Mesendoderm (in vitro differentiated cells): ENCODE data around the gene TRIM37.

Source experiments
- DNase-seq: peaks from one replicate; pipeline ENCODE4 v3.0.0; 2013
- H2AK5ac ChIP-seq: 2 replicates; pipeline ENCODE4 v1.6.1; 2013; ENCODE audit warnings: low read length, inconsistent platforms
- H2BK120ac ChIP-seq: 2 replicates; pipeline ENCODE4 v1.6.1; 2013; ENCODE audit warnings: low read depth, mild to moderate bottlenecking, low read length, moderate library complexity, mixed read lengths
- H2BK15ac ChIP-seq: replicated peaks from 2 replicates; pipeline ENCODE4 v1.6.1; 2013; ENCODE audit warnings: low read depth, mild to moderate bottlenecking, moderate library complexity
- H2BK5ac ChIP-seq: 2 replicates; pipeline ENCODE4 v1.6.1; 2013; ENCODE audit warnings: low read length, inconsistent platforms
- H3K18ac ChIP-seq: 2 replicates; pipeline ENCODE4 v1.6.1; 2013; ENCODE audit warnings: mild to moderate bottlenecking, low read length, mixed read lengths
- H3K23ac ChIP-seq: one replicate; pipeline ENCODE4 v1.6.1; 2013; ENCODE audit warnings: low read length
- H3K27ac ChIP-seq: 2 replicates; pipeline ENCODE4 v1.5.1; 2013; ENCODE audit warnings: low read depth, mild to moderate bottlenecking, inconsistent platforms, low read length, moderate library complexity
- H3K27me3 ChIP-seq: 2 replicates; pipeline ENCODE4 v1.6.1; 2013; ENCODE audit warnings: low read length, control low read depth, mild to moderate bottlenecking, inconsistent platforms; ENCODE audit not compliant: insufficient read depth, poor library complexity
- H3K36me3 ChIP-seq: 2 replicates; pipeline ENCODE4 v1.6.1; 2013; ENCODE audit warnings: low read length, inconsistent platforms; ENCODE audit not compliant: control insufficient read depth, insufficient read depth
- H3K4ac ChIP-seq: one replicate; pipeline ENCODE4 v1.6.1; 2013; ENCODE audit warnings: low read depth, mild to moderate bottlenecking, low read length, moderate library complexity
- H3K4me1 ChIP-seq: 2 replicates; pipeline ENCODE4 v1.6.1; 2013; ENCODE audit warnings: low read depth, low read length, inconsistent platforms; ENCODE audit not compliant: control insufficient read depth
- H3K4me2 ChIP-seq: 2 replicates; pipeline ENCODE4 v1.6.1; 2013; ENCODE audit warnings: low read length
- H3K4me3 ChIP-seq: 2 replicates; pipeline ENCODE4 v1.5.1; 2013; ENCODE audit warnings: mild to moderate bottlenecking, low read length
- H3K56ac ChIP-seq: one replicate; pipeline ENCODE4 v1.6.1; 2013; ENCODE audit warnings: low read length
- H3K79me1 ChIP-seq: 2 replicates; pipeline ENCODE4 v1.6.1; 2013; ENCODE audit warnings: low read length, inconsistent platforms
- H3K79me2 ChIP-seq: 2 replicates; pipeline ENCODE4 v1.6.1; 2013; ENCODE audit warnings: mild to moderate bottlenecking, low read length; ENCODE audit not compliant: control insufficient read depth, insufficient read depth
- H3K9ac ChIP-seq: 2 replicates; pipeline ENCODE4 v1.6.1; 2013; ENCODE audit warnings: low read length, inconsistent platforms
- H4K5ac ChIP-seq: one replicate; pipeline ENCODE4 v1.6.1; 2013; ENCODE audit warnings: low read length
- H4K8ac ChIP-seq: one replicate; pipeline ENCODE4 v1.6.1; 2013; ENCODE audit warnings: low read depth, mild to moderate bottlenecking, control low read depth, low read length, moderate library complexity
- WGBS: extraction: QIAGEN DNeasy Blood & Tissue Kit; methylation state at CpG from one replicate; pipeline ENCODE4 v1.1.7; 2013; ENCODE audit warnings: low lambda C conversion rate, missing lambda C conversion rate; ENCODE audit not compliant: insufficient coverage; ENCODE audit errors: extremely low coverage; 5-methylcytosine and 5-hydroxymethylcytosine counted together

TRIM37 gene

GRCh38 chr17:58996968-58997367 lies 109.7 kb downstream of the TRIM37 start:
- H3K79me2 ChIP-seq, result no peaks in the 10 kb centered on the region
- no CpG with 5 or more reads among the region's 4 CpGs for WGBS
- DNase-seq, result no peak
- H2AK5ac ChIP-seq, result no peak overlapping the region
- no peaks in the 10 kb centered on the region for H3K79me1 ChIP-seq
- H3K4me1 ChIP-seq, result no peaks in the 10 kb centered on the region
- H3K4me3 ChIP-seq, result no peak overlapping the region
- no peak overlapping the region for H3K56ac ChIP-seq
- no peak overlapping the region for H3K9ac ChIP-seq
- H3K4ac ChIP-seq, result no peak overlapping the region
- H4K8ac ChIP-seq, result no peak overlapping the region
- H3K4me2 ChIP-seq, result no peak overlapping the region
- no peaks in the 10 kb centered on the region for H3K36me3 ChIP-seq
- no peak overlapping the region for H2BK15ac ChIP-seq
- H3K23ac ChIP-seq, result no peak overlapping the region
- H3K18ac ChIP-seq, result no peak overlapping the region
- H3K27me3 ChIP-seq, result no peaks in the 10 kb centered on the region
- H3K27ac ChIP-seq, result no peak overlapping the region
- H2BK120ac ChIP-seq, result no peak overlapping the region
- no peak overlapping the region for H4K5ac ChIP-seq
- no peak overlapping the region for H2BK5ac ChIP-seq

DNA sequence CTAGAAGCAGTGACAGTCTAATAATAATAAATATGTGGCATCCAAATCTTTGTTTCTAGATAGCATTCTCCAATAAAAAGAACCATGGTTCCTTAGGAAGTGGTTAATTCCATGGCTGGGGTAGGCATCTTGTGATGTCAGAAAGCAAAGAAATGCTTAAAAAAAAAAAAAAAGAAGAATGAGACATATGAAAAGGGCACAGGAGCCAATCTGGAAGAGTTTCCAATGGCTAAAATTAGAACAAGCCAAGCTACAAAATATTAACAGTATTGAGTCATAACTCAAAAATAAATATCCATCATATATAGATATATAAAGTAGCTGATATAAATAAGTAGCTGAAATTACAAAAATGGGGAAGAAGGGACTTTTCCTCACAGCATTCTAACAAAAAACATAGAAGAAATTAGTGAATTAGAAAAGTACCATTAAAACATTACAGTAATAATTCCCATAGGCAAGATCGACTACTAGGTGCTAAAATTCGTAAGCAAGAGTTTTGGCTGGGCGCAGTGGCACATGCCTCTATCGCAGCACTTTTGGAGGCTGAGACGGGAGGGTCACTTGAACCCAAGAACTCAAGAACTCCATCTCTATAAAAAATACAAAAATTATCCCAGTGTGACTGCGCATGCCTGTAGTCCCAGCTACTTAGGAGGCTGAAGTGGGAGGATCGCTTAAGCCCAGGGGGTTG lies 111.3 kb downstream of the TRIM37 start:
- no peak overlapping the region for H3K27ac ChIP-seq
- no peak for DNase-seq
- H3K4me3 ChIP-seq, result no peak overlapping the region
- H2BK5ac ChIP-seq, result no peak overlapping the region
- no peak overlapping the region for H2BK15ac ChIP-seq
- H3K79me2 ChIP-seq, result no peaks in the 10 kb centered on the region
- no CpG with 5 or more reads among the region's 7 CpGs for WGBS
- no peak overlapping the region for H2AK5ac ChIP-seq
- no peak overlapping the region for H4K8ac ChIP-seq
- no peak overlapping the region for H3K4ac ChIP-seq
- no peaks in the 10 kb centered on the region for H3K4me1 ChIP-seq
- no peak overlapping the region for H3K23ac ChIP-seq
- H3K9ac ChIP-seq, result no peak overlapping the region
- H3K18ac ChIP-seq, result no peak overlapping the region
- no peak overlapping the region for H4K5ac ChIP-seq
- no peak overlapping the region for H2BK120ac ChIP-seq
- no peak overlapping the region for H3K56ac ChIP-seq
- H3K36me3 ChIP-seq, result no peaks in the 10 kb centered on the region
- no peak overlapping the region for H3K4me2 ChIP-seq
- H3K79me1 ChIP-seq, result no peaks in the 10 kb centered on the region
- H3K27me3 ChIP-seq, result no peaks in the 10 kb centered on the region

- H3K18ac ChIP-seq, result no peak overlapping the region
- H2AK5ac ChIP-seq, result no peak overlapping the region
- no peak overlapping the region for H4K5ac ChIP-seq
- WGBS, result no CpG with 5 or more reads among the region's 5 CpGs
- H3K79me2 ChIP-seq, result no peaks in the 10 kb centered on the region
- H3K4me1 ChIP-seq, result no peaks in the 10 kb centered on the region
- H3K27me3 ChIP-seq, result no peaks in the 10 kb centered on the region
- H2BK5ac ChIP-seq, result no peak overlapping the region
- no peak overlapping the region for H3K4ac ChIP-seq
- no peak overlapping the region for H3K9ac ChIP-seq
- no peak overlapping the region for H3K4me3 ChIP-seq
- no peak overlapping the region for H2BK120ac ChIP-seq
- DNase-seq, result no peak
- H3K27ac ChIP-seq, result no peak overlapping the region
- H3K36me3 ChIP-seq, result no peaks in the 10 kb centered on the region
- H4K8ac ChIP-seq, result no peak overlapping the region
- no peak overlapping the region for H3K56ac ChIP-seq
- H3K4me2 ChIP-seq, result no peak overlapping the region
- H2BK15ac ChIP-seq, result no peak overlapping the region
- H3K79me1 ChIP-seq, result no peaks in the 10 kb centered on the region
- no peak overlapping the region for H3K23ac ChIP-seq
These were observed 113.4 kb downstream of the TRIM37 start for GRCh38 chr17:58993311-58993710.

DNA sequence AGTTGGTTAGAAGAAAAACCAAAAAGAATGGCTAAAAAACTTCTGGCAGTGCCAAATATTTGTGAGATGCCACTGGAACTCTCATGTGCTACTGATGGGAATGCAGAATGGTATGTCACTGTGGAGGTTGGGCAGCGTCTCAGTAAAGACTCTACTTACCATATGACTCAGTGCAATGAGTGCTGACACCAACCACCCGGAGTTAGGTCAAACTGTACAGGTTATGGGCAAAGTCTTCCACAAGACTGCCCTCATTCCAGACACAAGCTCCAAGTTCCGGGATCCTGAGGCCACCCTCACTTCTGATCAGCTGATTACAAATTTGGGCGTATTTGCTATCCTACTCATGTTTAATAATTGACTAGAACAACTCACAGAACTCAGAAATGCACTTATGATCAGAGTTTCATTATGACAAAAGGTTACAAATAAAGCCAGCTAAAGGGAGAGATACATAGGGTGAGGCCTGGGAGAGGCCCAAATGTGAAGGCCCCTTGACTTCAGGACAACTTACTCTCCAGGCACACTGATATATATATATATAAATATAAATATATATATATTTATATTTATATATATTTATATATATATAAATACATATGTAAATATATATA lies 114.9 kb downstream of the TRIM37 start:
- no peak overlapping the region for H3K27ac ChIP-seq

DNA sequence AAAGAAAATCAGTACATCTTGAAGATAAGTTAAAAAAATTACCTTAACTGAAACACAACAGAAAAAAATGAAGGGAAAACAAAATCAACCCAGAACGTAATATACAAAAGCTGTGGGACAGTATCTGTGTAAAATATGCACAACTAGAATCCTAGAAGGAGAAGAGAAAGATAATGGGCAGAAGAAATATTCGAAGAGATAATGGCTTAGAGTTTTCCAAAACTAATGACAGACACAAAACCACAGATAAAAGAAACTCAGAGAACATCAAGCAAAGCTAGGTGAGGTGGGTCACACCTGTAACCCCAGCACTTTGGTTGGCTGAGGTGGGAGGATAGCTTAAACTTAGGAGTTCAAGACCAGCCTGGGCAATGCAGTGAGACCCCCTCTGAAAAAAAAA lies 117.1 kb downstream of the TRIM37 start:
- WGBS, result no CpG with 5 or more reads among the region's 2 CpGs
- Histone ChIP-seq H3K27ac (no peak overlapping the region), H4K5ac (no peak overlapping the region), H2AK5ac (no peak overlapping the region), H3K36me3 (no peaks in the 10 kb centered on the region), H3K27me3 (no peaks in the 10 kb centered on the region), H3K18ac (no peak overlapping the region), H3K79me2 (no peaks in the 10 kb centered on the region), H2BK15ac (no peak overlapping the region), H3K4me2 (no peak overlapping the region), H3K23ac (no peak overlapping the region), H3K9ac (no peak overlapping the region), H4K8ac (no peak overlapping the region), H2BK120ac (no peak overlapping the region), H3K4me1 (no peaks in the 10 kb centered on the region), H2BK5ac (no peak overlapping the region), H3K4me3 (no peak overlapping the region), H3K79me1 (no peaks in the 10 kb centered on the region), H3K4ac (no peak overlapping the region), H3K56ac (no peak overlapping the region)
- no peak for DNase-seq

More for the DNA sequence above, 114.9 kb downstream of the TRIM37 start:
- no CpG with 5 or more reads among the region's 4 CpGs for WGBS
- Histone ChIP-seq H2BK5ac (no peak overlapping the region), H3K4me2 (no peak overlapping the region), H2BK15ac (no peak overlapping the region), H3K23ac (no peak overlapping the region), H4K8ac (no peak overlapping the region), H3K79me2 (no peaks in the 10 kb centered on the region), H3K18ac (no peak overlapping the region), H3K4ac (no peak overlapping the region), H3K9ac (no peak overlapping the region), H3K36me3 (no peaks in the 10 kb centered on the region), H2BK120ac (no peak overlapping the region), H3K56ac (no peak overlapping the region), H4K5ac (no peak overlapping the region), H2AK5ac (no peak overlapping the region), H3K79me1 (no peaks in the 10 kb centered on the region), H3K4me3 (no peak overlapping the region), H3K27me3 (no peaks in the 10 kb centered on the region), H3K4me1 (no peaks in the 10 kb centered on the region)
- peak; percentile 50 for DNase-seq

DNA sequence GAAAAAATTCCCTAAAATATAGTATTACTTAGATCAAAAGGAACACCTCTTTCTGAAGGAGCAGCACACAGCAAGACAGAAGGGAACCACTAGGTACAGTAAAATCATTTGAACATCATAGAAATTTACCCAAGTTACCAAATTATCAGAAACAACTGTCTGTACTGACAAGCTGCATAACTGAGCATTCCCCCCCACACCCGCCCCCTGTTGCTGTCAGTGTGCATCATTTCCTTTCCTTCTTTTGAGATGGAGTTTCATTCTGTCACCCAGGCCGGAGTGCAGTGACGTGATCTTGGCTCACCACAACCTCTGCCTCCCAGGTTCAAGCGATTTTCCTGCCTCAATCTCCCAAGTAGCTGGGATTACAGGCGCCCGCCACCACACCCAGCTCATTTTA lies 120.7 kb downstream of the TRIM37 start:
- Histone ChIP-seq H3K79me1 (no peaks in the 10 kb centered on the region), H3K79me2 (no peaks in the 10 kb centered on the region), H3K4me3 (no peak overlapping the region), H4K5ac (no peak overlapping the region), H3K27ac (no peak overlapping the region), H3K4me2 (no peak overlapping the region), H2BK120ac (no peak overlapping the region), H2BK15ac (no peak overlapping the region), H3K4ac (no peak overlapping the region), H4K8ac (no peak overlapping the region), H3K27me3 (no peaks in the 10 kb centered on the region), H3K18ac (no peak overlapping the region), H3K4me1 (no peaks in the 10 kb centered on the region), H2AK5ac (no peak overlapping the region), H3K23ac (no peak overlapping the region), H2BK5ac (no peak overlapping the region), H3K9ac (no peak overlapping the region), H3K36me3 (no peaks in the 10 kb centered on the region), H3K56ac (no peak overlapping the region)
- DNase-seq, result no peak
- no CpG with 5 or more reads among the region's 6 CpGs for WGBS
